ENCODE measurements around the gene SOD2.
A peak's percentile ranks its signal among the peaks of the same experiment; 100 is the strongest.

DNA sequence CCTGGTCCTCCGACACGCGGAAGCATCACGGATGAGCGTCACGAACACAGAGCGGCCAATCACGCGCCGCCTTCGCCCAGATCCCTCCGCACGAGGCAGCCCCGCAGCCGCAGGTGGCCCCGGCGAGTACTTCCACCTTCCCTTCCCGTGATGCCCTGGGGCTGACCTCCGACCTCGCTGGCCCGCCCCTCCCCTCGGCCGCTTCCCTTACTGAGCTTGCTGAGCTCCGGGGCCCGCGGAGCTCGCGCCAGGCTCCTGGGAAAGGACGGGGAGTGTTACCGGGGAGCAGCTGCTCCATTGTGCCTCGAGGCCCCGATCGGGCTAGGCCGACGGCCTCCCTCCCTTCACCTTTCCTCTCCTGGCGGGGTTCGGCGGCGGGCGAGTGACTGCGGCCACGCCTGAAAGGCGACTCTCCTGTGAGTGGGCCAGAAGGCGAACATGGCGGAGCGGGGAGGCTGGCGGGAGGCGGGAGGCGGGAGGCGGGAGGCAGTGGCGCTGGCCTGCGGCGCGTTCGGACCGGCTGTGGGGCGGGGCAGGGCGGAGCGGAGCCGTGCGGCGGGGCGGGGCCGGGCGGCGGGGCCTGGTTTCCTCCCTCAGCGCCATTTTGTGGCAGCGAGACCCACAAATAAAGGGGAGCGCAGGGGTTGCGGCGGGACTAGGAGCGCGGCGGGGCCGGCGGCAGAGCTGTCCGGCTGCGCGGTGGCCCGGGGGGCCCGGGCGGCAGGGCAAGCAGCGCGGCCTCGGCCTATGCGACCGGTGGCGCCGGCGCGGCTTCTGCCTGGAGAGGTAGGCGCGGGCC lies 34.1 kb upstream of the SOD2 start, which contains the start of gene WTAP:
- TF ChIP-seq, protein P1, sequence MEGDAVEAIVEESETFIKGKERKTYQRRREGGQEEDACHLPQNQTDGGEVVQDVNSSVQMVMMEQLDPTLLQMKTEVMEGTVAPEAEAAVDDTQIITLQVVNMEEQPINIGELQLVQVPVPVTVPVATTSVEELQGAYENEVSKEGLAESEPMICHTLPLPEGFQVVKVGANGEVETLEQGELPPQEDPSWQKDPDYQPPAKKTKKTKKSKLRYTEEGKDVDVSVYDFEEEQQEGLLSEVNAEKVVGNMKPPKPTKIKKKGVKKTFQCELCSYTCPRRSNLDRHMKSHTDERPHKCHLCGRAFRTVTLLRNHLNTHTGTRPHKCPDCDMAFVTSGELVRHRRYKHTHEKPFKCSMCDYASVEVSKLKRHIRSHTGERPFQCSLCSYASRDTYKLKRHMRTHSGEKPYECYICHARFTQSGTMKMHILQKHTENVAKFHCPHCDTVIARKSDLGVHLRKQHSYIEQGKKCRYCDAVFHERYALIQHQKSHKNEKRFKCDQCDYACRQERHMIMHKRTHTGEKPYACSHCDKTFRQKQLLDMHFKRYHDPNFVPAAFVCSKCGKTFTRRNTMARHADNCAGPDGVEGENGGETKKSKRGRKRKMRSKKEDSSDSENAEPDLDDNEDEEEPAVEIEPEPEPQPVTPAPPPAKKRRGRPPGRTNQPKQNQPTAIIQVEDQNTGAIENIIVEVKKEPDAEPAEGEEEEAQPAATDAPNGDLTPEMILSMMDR (IDR thresholded peaks at IDR 0.05), result no peak
- TF ChIP-seq POLR2A (IDR thresholded peaks at IDR 0.05), result peak in 1 of 2 donors; percentile 72

Data from heart left ventricle (tissue), 13 donors.